SU-DHL-6 (cell line): ENCODE results near the gene NOL12.

Experiments
- EZH2phosphoT487 ChIP-seq: fragments of 200-600 bp; sonication (generic), shearing (Covaris generic); conservative IDR thresholded peaks from 2 replicates; pipeline ENCODE4 v1.6.1; 2018; ENCODE audit warnings: mild to moderate bottlenecking, antibody characterized with exemption, low read length, moderate library complexity, mixed read lengths
- TF ChIP-seq, protein P1 (sequence below): fragments of 200-600 bp; sonication (generic); IDR thresholded peaks from one replicate; pipeline ENCODE4 v1.5.1; 2017; ENCODE audit warnings: antibody characterized with exemption, mild to moderate bottlenecking, low read length, moderate library complexity; ENCODE audit not compliant: insufficient read depth, poor library complexity, severe bottlenecking

GRCh38 chr22:37662039-37662438 lies 24.1 kb upstream of the NOL12 start:
- TF ChIP-seq, protein P1, sequence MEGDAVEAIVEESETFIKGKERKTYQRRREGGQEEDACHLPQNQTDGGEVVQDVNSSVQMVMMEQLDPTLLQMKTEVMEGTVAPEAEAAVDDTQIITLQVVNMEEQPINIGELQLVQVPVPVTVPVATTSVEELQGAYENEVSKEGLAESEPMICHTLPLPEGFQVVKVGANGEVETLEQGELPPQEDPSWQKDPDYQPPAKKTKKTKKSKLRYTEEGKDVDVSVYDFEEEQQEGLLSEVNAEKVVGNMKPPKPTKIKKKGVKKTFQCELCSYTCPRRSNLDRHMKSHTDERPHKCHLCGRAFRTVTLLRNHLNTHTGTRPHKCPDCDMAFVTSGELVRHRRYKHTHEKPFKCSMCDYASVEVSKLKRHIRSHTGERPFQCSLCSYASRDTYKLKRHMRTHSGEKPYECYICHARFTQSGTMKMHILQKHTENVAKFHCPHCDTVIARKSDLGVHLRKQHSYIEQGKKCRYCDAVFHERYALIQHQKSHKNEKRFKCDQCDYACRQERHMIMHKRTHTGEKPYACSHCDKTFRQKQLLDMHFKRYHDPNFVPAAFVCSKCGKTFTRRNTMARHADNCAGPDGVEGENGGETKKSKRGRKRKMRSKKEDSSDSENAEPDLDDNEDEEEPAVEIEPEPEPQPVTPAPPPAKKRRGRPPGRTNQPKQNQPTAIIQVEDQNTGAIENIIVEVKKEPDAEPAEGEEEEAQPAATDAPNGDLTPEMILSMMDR = no peak
- no peak for TF ChIP-seq EZH2phosphoT487
